ENCODE data around the gene CHL1.

The CHL1 gene

GRCh38 chr3:295166-295565 is 98.6 kb downstream of the CHL1 start:
- no peak overlapping the region for H3K9ac ChIP-seq (ENCODE audit: low read length)
- H3K9me3 ChIP-seq (ENCODE audit: control insufficient read depth, low read length), result no peaks in the 10 kb centered on the region
- H3K4me1 ChIP-seq (ENCODE audit: control insufficient read depth, insufficient read depth, low read length), result no peaks in the 10 kb centered on the region
- no peak overlapping the region for H3K4me3 ChIP-seq (ENCODE audit: low read length)
- no peaks in the 10 kb centered on the region for H3K36me3 ChIP-seq (ENCODE audit: control insufficient read depth, insufficient read depth, low read length)
- H3K27me3 ChIP-seq (ENCODE audit: control insufficient read depth, insufficient read depth, low read length), result no peaks in the 10 kb centered on the region

- H3K4me1 ChIP-seq (ENCODE audit: control insufficient read depth, insufficient read depth, low read length), result no peaks in the 10 kb centered on the region
- H3K9ac ChIP-seq (ENCODE audit: low read length), result no peak overlapping the region
- H3K4me3 ChIP-seq (ENCODE audit: low read length), result no peak overlapping the region
- no peaks in the 10 kb centered on the region for H3K36me3 ChIP-seq (ENCODE audit: control insufficient read depth, insufficient read depth, low read length)
- no peaks in the 10 kb centered on the region for H3K9me3 ChIP-seq (ENCODE audit: control insufficient read depth, low read length)
- H3K27me3 ChIP-seq (ENCODE audit: control insufficient read depth, insufficient read depth, low read length), result no peaks in the 10 kb centered on the region
Observed at GRCh38 chr3:297585-297984, 101.0 kb downstream of the CHL1 start.

GRCh38 chr3:299590-300301 is 103.2 kb downstream of the CHL1 start:
- Histone ChIP-seq H3K4me3 (ENCODE audit: low read length) (no peak overlapping the region), H3K9ac (ENCODE audit: low read length) (no peak overlapping the region), H3K9me3 (ENCODE audit: control insufficient read depth, low read length) (no peaks in the 10 kb centered on the region), H3K4me1 (ENCODE audit: control insufficient read depth, insufficient read depth, low read length) (no peaks in the 10 kb centered on the region), H3K27me3 (ENCODE audit: control insufficient read depth, insufficient read depth, low read length) (no peaks in the 10 kb centered on the region), H3K36me3 (ENCODE audit: control insufficient read depth, insufficient read depth, low read length) (no peaks in the 10 kb centered on the region)

- Histone ChIP-seq H3K36me3 (ENCODE audit: control insufficient read depth, insufficient read depth, low read length) (no peaks in the 10 kb centered on the region), H3K27me3 (ENCODE audit: control insufficient read depth, insufficient read depth, low read length) (no peaks in the 10 kb centered on the region), H3K9me3 (ENCODE audit: control insufficient read depth, low read length) (no peaks in the 10 kb centered on the region), H3K4me3 (ENCODE audit: low read length) (no peak overlapping the region), H3K9ac (ENCODE audit: low read length) (no peak overlapping the region), H3K4me1 (ENCODE audit: control insufficient read depth, insufficient read depth, low read length) (no peaks in the 10 kb centered on the region)
Observed at GRCh38 chr3:307182-307581, 110.6 kb downstream of the CHL1 start.

- Histone ChIP-seq H3K4me3 (ENCODE audit: low read length) (no peak overlapping the region), H3K36me3 (ENCODE audit: control insufficient read depth, insufficient read depth, low read length) (no peaks in the 10 kb centered on the region), H3K9me3 (ENCODE audit: control insufficient read depth, low read length) (no peaks in the 10 kb centered on the region), H3K4me1 (ENCODE audit: control insufficient read depth, insufficient read depth, low read length) (no peaks in the 10 kb centered on the region), H3K27me3 (ENCODE audit: control insufficient read depth, insufficient read depth, low read length) (no peaks in the 10 kb centered on the region), H3K9ac (ENCODE audit: low read length) (no peak overlapping the region)
Observed at GRCh38 chr3:308597-309321, 112.2 kb downstream of the CHL1 start.

GRCh38 chr3:312160-312733 is 115.7 kb downstream of the CHL1 start:
- H3K4me1 ChIP-seq (ENCODE audit: control insufficient read depth, insufficient read depth, low read length), result no peaks in the 10 kb centered on the region
- H3K9ac ChIP-seq (ENCODE audit: low read length), result no peak overlapping the region
- H3K4me3 ChIP-seq (ENCODE audit: low read length), result no peak overlapping the region
- H3K36me3 ChIP-seq (ENCODE audit: control insufficient read depth, insufficient read depth, low read length), result no peaks in the 10 kb centered on the region
- H3K9me3 ChIP-seq (ENCODE audit: control insufficient read depth, low read length), result no peaks in the 10 kb centered on the region
- H3K27me3 ChIP-seq (ENCODE audit: control insufficient read depth, insufficient read depth, low read length), result no peaks in the 10 kb centered on the region

GRCh38 chr3:312911-313310 is 116.3 kb downstream of the CHL1 start:
- H3K36me3 ChIP-seq (ENCODE audit: control insufficient read depth, insufficient read depth, low read length), result no peaks in the 10 kb centered on the region
- H3K4me1 ChIP-seq (ENCODE audit: control insufficient read depth, insufficient read depth, low read length), result no peaks in the 10 kb centered on the region
- no peaks in the 10 kb centered on the region for H3K9me3 ChIP-seq (ENCODE audit: control insufficient read depth, low read length)
- H3K9ac ChIP-seq (ENCODE audit: low read length), result no peak overlapping the region
- H3K4me3 ChIP-seq (ENCODE audit: low read length), result no peak overlapping the region
- no peaks in the 10 kb centered on the region for H3K27me3 ChIP-seq (ENCODE audit: control insufficient read depth, insufficient read depth, low read length)

- H3K4me3 ChIP-seq (ENCODE audit: low read length), result no peak overlapping the region
- no peaks in the 10 kb centered on the region for H3K27me3 ChIP-seq (ENCODE audit: control insufficient read depth, insufficient read depth, low read length)
- no peak overlapping the region for H3K9ac ChIP-seq (ENCODE audit: low read length)
- H3K4me1 ChIP-seq (ENCODE audit: control insufficient read depth, insufficient read depth, low read length), result no peaks in the 10 kb centered on the region
- H3K36me3 ChIP-seq (ENCODE audit: control insufficient read depth, insufficient read depth, low read length), result no peaks in the 10 kb centered on the region
- H3K9me3 ChIP-seq (ENCODE audit: control insufficient read depth, low read length), result no peaks in the 10 kb centered on the region
Observed at GRCh38 chr3:317012-317411, 120.4 kb downstream of the CHL1 start.

- Histone ChIP-seq H3K4me3 (ENCODE audit: low read length) (no peak overlapping the region), H3K36me3 (ENCODE audit: control insufficient read depth, insufficient read depth, low read length) (no peaks in the 10 kb centered on the region), H3K27me3 (ENCODE audit: control insufficient read depth, insufficient read depth, low read length) (no peaks in the 10 kb centered on the region), H3K4me1 (ENCODE audit: control insufficient read depth, insufficient read depth, low read length) (no peaks in the 10 kb centered on the region), H3K9me3 (ENCODE audit: control insufficient read depth, low read length) (no peaks in the 10 kb centered on the region), H3K9ac (ENCODE audit: low read length) (no peak overlapping the region)
Observed at GRCh38 chr3:318903-319302, 122.3 kb downstream of the CHL1 start.

GRCh38 chr3:324423-324822 is 127.9 kb downstream of the CHL1 start:
- no peaks in the 10 kb centered on the region for H3K36me3 ChIP-seq (ENCODE audit: control insufficient read depth, insufficient read depth, low read length)
- H3K4me1 ChIP-seq (ENCODE audit: control insufficient read depth, insufficient read depth, low read length), result no peaks in the 10 kb centered on the region
- H3K9ac ChIP-seq (ENCODE audit: low read length), result no peak overlapping the region
- no peaks in the 10 kb centered on the region for H3K27me3 ChIP-seq (ENCODE audit: control insufficient read depth, insufficient read depth, low read length)
- H3K9me3 ChIP-seq (ENCODE audit: control insufficient read depth, low read length), result no peaks in the 10 kb centered on the region
- H3K4me3 ChIP-seq (ENCODE audit: low read length), result no peak overlapping the region

- H3K4me3 ChIP-seq (ENCODE audit: low read length), result no peak overlapping the region
Observed at GRCh38 chr3:325495-325894, 128.9 kb downstream of the CHL1 start.

GRCh38 chr3:330494-331115 is 134.0 kb downstream of the CHL1 start:
- no peaks in the 10 kb centered on the region for H3K9me3 ChIP-seq (ENCODE audit: control insufficient read depth, low read length)
- no peak overlapping the region for H3K4me3 ChIP-seq (ENCODE audit: low read length)
- H3K9ac ChIP-seq (ENCODE audit: low read length), result no peak overlapping the region
- no peaks in the 10 kb centered on the region for H3K4me1 ChIP-seq (ENCODE audit: control insufficient read depth, insufficient read depth, low read length)
- H3K36me3 ChIP-seq (ENCODE audit: control insufficient read depth, insufficient read depth, low read length), result no peaks in the 10 kb centered on the region
- H3K27me3 ChIP-seq (ENCODE audit: control insufficient read depth, insufficient read depth, low read length), result no peaks in the 10 kb centered on the region

More at GRCh38 chr3:325495-325894, 128.9 kb downstream of the CHL1 start:
- Histone ChIP-seq H3K9me3 (ENCODE audit: control insufficient read depth, low read length) (no peaks in the 10 kb centered on the region), H3K9ac (ENCODE audit: low read length) (no peak overlapping the region), H3K27me3 (ENCODE audit: control insufficient read depth, insufficient read depth, low read length) (no peaks in the 10 kb centered on the region), H3K36me3 (ENCODE audit: control insufficient read depth, insufficient read depth, low read length) (no peaks in the 10 kb centered on the region), H3K4me1 (ENCODE audit: control insufficient read depth, insufficient read depth, low read length) (no peaks in the 10 kb centered on the region)
